IMR-90 (cell line): ENCODE data around the gene SAP30BP. TPM values are rescaled to one million over a fixed set of nuclear protein-coding genes. Genes with fewer than 3 reads are reported as not detected.

Source experiments
- ATAC-seq: fragments of 200-7000 bp; cut with Tn5 transposase; 2 replicates; pipeline ENCODE4 v1.9.1; 2020; ENCODE audit warnings: low read depth, mild to moderate bottlenecking, moderate library complexity
- BruUV-seq: library from RNA; stranded (reverse); fragments of 400-500 nt; replicated peaks from 2 replicates; lab custom pipeline; 2021; lab: Mats Ljungman, UMichigan
- CTCF ChIA-PET: fragments of 300-600 bp; formaldehyde crosslinking; extraction: SDS; loops from one replicate; lab custom pipeline; 2021; ENCODE audit warnings: antibody characterized with exemption; lab: Yijun Ruan, JAX
- POLR2A ChIA-PET: fragments of 300-600 bp; sonication (Branson Sonifier 250); formaldehyde crosslinking; loops from one replicate; lab custom pipeline; 2022; ENCODE audit warnings: antibody characterized with exemption; ENCODE audit not compliant: unreplicated experiment; lab: Charles Lee
- DNase-seq: peaks from one replicate; pipeline ENCODE4 v3.0.0; 2013
- H2AFZ ChIP-seq: replicated peaks from 2 replicates; pipeline ENCODE3; 2013; ENCODE audit warnings: low read length, mild to moderate bottlenecking; ENCODE audit not compliant: poor library complexity
- H2AK5ac ChIP-seq: 2 replicates; pipeline ENCODE4 v1.6.1; 2013; ENCODE audit warnings: low read depth, low read length, inconsistent platforms
- H2AK9ac ChIP-seq: replicated peaks from 2 replicates; pipeline ENCODE3; 2013; ENCODE audit warnings: mild to moderate bottlenecking, low read depth, low read length, moderate library complexity; ENCODE audit not compliant: poor library complexity
- H2BK120ac ChIP-seq: 2 replicates; pipeline ENCODE4 v1.6.1; 2013; ENCODE audit warnings: low read depth, low read length, inconsistent platforms
- H2BK15ac ChIP-seq: 3 replicates; pipeline ENCODE4 v1.6.1; 2013; ENCODE audit warnings: low read depth, low read length, inconsistent platforms
- H2BK20ac ChIP-seq: 2 replicates; pipeline ENCODE4 v1.6.1; 2013; ENCODE audit warnings: low read depth, mild to moderate bottlenecking, inconsistent platforms, low read length, moderate library complexity
- H2BK5ac ChIP-seq: 2 replicates; pipeline ENCODE4 v1.6.1; 2013; ENCODE audit warnings: mild to moderate bottlenecking, low read depth, low read length, inconsistent platforms; ENCODE audit not compliant: poor library complexity, severe bottlenecking
- H3K14ac ChIP-seq: replicated peaks from 2 replicates; pipeline ENCODE4 v1.6.1; 2013; ENCODE audit warnings: low read depth, low read length, inconsistent platforms
- H3K18ac ChIP-seq: 2 replicates; pipeline ENCODE4 v1.6.1; 2013; ENCODE audit warnings: low read depth, low read length, control low read depth
- H3K23ac ChIP-seq: 2 replicates; pipeline ENCODE4 v1.6.1; 2013; ENCODE audit warnings: low read depth, low read length, inconsistent platforms
- H3K27ac ChIP-seq: 2 replicates; pipeline ENCODE4 v1.5.1; 2013; ENCODE audit warnings: mild to moderate bottlenecking, control low read depth, low read length; ENCODE audit not compliant: insufficient read depth
- H3K27me3 ChIP-seq: 2 replicates; pipeline ENCODE4 v1.6.1; 2013; ENCODE audit warnings: low read length; ENCODE audit not compliant: control insufficient read depth, insufficient read depth
- H3K36me3 ChIP-seq: 2 replicates; pipeline ENCODE4 v1.6.1; 2013; ENCODE audit warnings: low read length, mixed read lengths; ENCODE audit not compliant: control insufficient read depth, insufficient read depth
- H3K4ac ChIP-seq: 2 replicates; pipeline ENCODE4 v1.6.1; 2013; ENCODE audit warnings: low read depth, low read length, inconsistent platforms
- H3K4me1 ChIP-seq: 2 replicates; pipeline ENCODE4 v1.6.1; 2013; ENCODE audit warnings: low read length, mixed read lengths; ENCODE audit not compliant: control insufficient read depth, insufficient read depth
- H3K4me2 ChIP-seq: 2 replicates; pipeline ENCODE4 v1.6.1; 2013; ENCODE audit warnings: low read depth, mild to moderate bottlenecking, control low read depth, low read length, moderate library complexity
- H3K4me3 ChIP-seq: 2 replicates; pipeline ENCODE4 v1.5.1; 2013; ENCODE audit warnings: low read depth, mild to moderate bottlenecking, control low read depth, low read length, moderate library complexity; ENCODE audit not compliant: insufficient read depth
- H3K56ac ChIP-seq: 2 replicates; pipeline ENCODE4 v1.6.1; 2013; ENCODE audit warnings: low read length, inconsistent platforms; ENCODE audit not compliant: insufficient read depth; ENCODE audit errors: extremely low read depth
- H3K79me1 ChIP-seq, 2 experiments: 2 replicates each; pipeline ENCODE4 v1.6.1; 2013; ENCODE audit warnings: low read length in 2 of 2, inconsistent platforms in 1 of 2, low read depth in 1 of 2
- H3K9ac ChIP-seq: 2 replicates; pipeline ENCODE4 v1.6.1; 2013; ENCODE audit warnings: low read depth, low read length, control low read depth
- H3K9me1 ChIP-seq: 2 replicates; pipeline ENCODE4 v1.6.1; 2013; ENCODE audit warnings: low read length, inconsistent platforms; ENCODE audit not compliant: insufficient read depth
- H3K9me3 ChIP-seq: 2 replicates; pipeline ENCODE4 v1.6.1; 2013; ENCODE audit warnings: low read length; ENCODE audit not compliant: control insufficient read depth, insufficient read depth
- H4K20me1 ChIP-seq: 2 replicates; pipeline ENCODE4 v1.6.1; 2013; ENCODE audit warnings: low read length, inconsistent platforms; ENCODE audit not compliant: insufficient read depth
- H4K5ac ChIP-seq: 2 replicates; pipeline ENCODE4 v1.6.1; 2013; ENCODE audit warnings: mild to moderate bottlenecking, low read depth, low read length, control low read depth
- H4K8ac ChIP-seq, 2 experiments: 2 replicates each; pipeline ENCODE4 v1.6.1; 2013; ENCODE audit warnings: low read depth in 2 of 2, low read length in 2 of 2, control low read depth in 1 of 2, inconsistent platforms in 1 of 2
- H4K91ac ChIP-seq: 2 replicates; pipeline ENCODE4 v1.6.1; 2013; ENCODE audit warnings: low read depth, low read length, inconsistent platforms; ENCODE audit not compliant: insufficient read depth
- BHLHE40 ChIP-seq: fragments of 150-350 bp; IDR thresholded peaks from 2 replicates; pipeline ENCODE4 v1.6.1; 2016; ENCODE audit warnings: mild to moderate bottlenecking, low read depth, low read length
- CHD1 ChIP-seq: IDR thresholded peaks from 2 replicates; pipeline ENCODE4 v1.6.1; 2012; ENCODE audit warnings: low read depth, low read length, improper control_type of control experiment
- CTCF ChIP-seq: conservative IDR thresholded peaks from 2 replicates; pipeline ENCODE4 v1.5.1; 2012; ENCODE audit warnings: mild to moderate bottlenecking, low read depth, low read length, improper control_type of control experiment
- ELK1 ChIP-seq: fragments of 150-350 bp; IDR thresholded peaks from 2 replicates; pipeline ENCODE4 v1.6.1; 2016; ENCODE audit warnings: low read depth, mild to moderate bottlenecking, low read length, moderate library complexity, borderline replicate concordance
- FOS ChIP-seq: fragments of 150-350 bp; IDR thresholded peaks from 2 replicates; pipeline ENCODE4 v1.6.1; 2016; ENCODE audit warnings: low read depth, low read length
- MAZ ChIP-seq: IDR thresholded peaks from 2 replicates; pipeline ENCODE4 v1.6.1; 2012; ENCODE audit warnings: low read depth, mild to moderate bottlenecking, low read length, improper control_type of control experiment, moderate library complexity, borderline replicate concordance
- MXI1 ChIP-seq: IDR thresholded peaks from 2 replicates; pipeline ENCODE4 v1.6.1; 2012; ENCODE audit warnings: low read depth, mild to moderate bottlenecking, low read length, moderate library complexity, borderline replicate concordance
- NFE2L2 ChIP-seq: fragments of 150-350 bp; IDR thresholded peaks from 2 replicates; pipeline ENCODE4 v1.6.1; 2016; ENCODE audit warnings: low read depth, mild to moderate bottlenecking, low read length
- POLR2A ChIP-seq: IDR thresholded peaks from 2 replicates; pipeline ENCODE4 v1.6.1; 2012; ENCODE audit warnings: mild to moderate bottlenecking, low read depth, low read length
- RAD21 ChIP-seq: IDR thresholded peaks from 2 replicates; pipeline ENCODE4 v1.6.1; 2012; ENCODE audit warnings: low read length, improper control_type of control experiment
- RCOR1 ChIP-seq: IDR thresholded peaks from 2 replicates; pipeline ENCODE4 v1.6.1; 2012; ENCODE audit warnings: mild to moderate bottlenecking, low read length, improper control_type of control experiment; ENCODE audit not compliant: insufficient replicate concordance
- RFX5 ChIP-seq: IDR thresholded peaks from 2 replicates; pipeline ENCODE4 v1.8.0; 2012; ENCODE audit warnings: low read depth, mild to moderate bottlenecking, low read length, moderate library complexity
- SMC3 ChIP-seq: fragments of 150-350 bp; IDR thresholded peaks from 2 replicates; pipeline ENCODE4 v1.6.1; 2016; ENCODE audit warnings: low read depth, mild to moderate bottlenecking, antibody characterized with exemption, low read length, moderate library complexity
- WGBS, 2 experiments: methylation state at CpG; one replicate each; pipeline versions ENCODE4 v1.1.5 to v1.1.7; 2013; ENCODE audit warnings: missing lambda C conversion rate in 2 of 2; ENCODE audit not compliant: insufficient read length in 1 of 2; ENCODE audit errors: extremely low coverage in 2 of 2; 5-methylcytosine and 5-hydroxymethylcytosine counted together
- dilution Hi-C: fragments of 300-500 bp; cut with HindIII; formaldehyde crosslinking; loops from one replicate; pipeline ENCODE4 v1.14.3; 2018; ENCODE audit warnings: low sequenced_read_pairs; ENCODE audit not compliant: unreplicated experiment
- in situ Hi-C: fragments of 300-500 bp; cut with MboI; formaldehyde crosslinking; loops from 3 replicates; pipeline ENCODE4 v1.14.3; 2019; ENCODE audit warnings: low sequenced_read_pairs, inconsistent platforms, mixed read lengths
- intact Hi-C: fragments of 100-400 bp; cut with micrococcal nuclease; formaldehyde crosslinking; loops from 2 replicates; pipeline ENCODE4 v1.10.0; 2022
- polyA plus RNA-seq, 3 experiments: library from polyadenylated mRNA; depleted of rRNA; stranded (reverse); fragments of >200 nt; gene quantifications; 2 replicates each; pipeline ENCODE4 v1.2.3, GENCODE V29; 2012; ENCODE audit warnings: low replicate concordance in 1 of 3
- total RNA-seq: library from RNA; depleted of rRNA; stranded (reverse); fragments of >200 nt; gene quantifications from 2 replicates; pipeline ENCODE4 v1.2.3, GENCODE V29; 2012
- TF ChIP-seq, protein P1 (sequence below): fragments of 150-350 bp; IDR thresholded peaks from 2 replicates; pipeline ENCODE4 v1.6.1; 2017; ENCODE audit warnings: mild to moderate bottlenecking, antibody characterized with exemption, low read length, low read depth

The SAP30BP gene
- total and polyA plus RNA-seq, 2 of the 4 experiments (the other 2 are of a cell fraction): 70.4 to 139 TPM

GRCh38 chr17:75645889-75646637 lies 21.1 kb upstream of the SAP30BP start:
- Histone ChIP-seq H3K27me3 (no peaks in the 10 kb centered on the region), H4K8ac (no peak overlapping the region), H3K23ac (no peak overlapping the region), H4K91ac (no peak overlapping the region), H3K18ac (no peak overlapping the region), H3K14ac (no peak overlapping the region), H2AK9ac (no peak overlapping the region), H3K9me3 (no peaks in the 10 kb centered on the region), H2BK20ac (no peak overlapping the region), H3K4me1 (no peaks in the 10 kb centered on the region), H4K5ac (no peak overlapping the region), H3K4ac (no peak overlapping the region), H3K9ac (no peak overlapping the region), H3K27ac (no peak overlapping the region), H2BK5ac (no peak overlapping the region), H3K4me3 (no peak overlapping the region), H3K79me1 (no peaks in the 10 kb centered on the region; a peak in 1 of 4 replicates), H2AK5ac (no peak overlapping the region), H3K56ac (no peak overlapping the region), H4K20me1 (no peaks in the 10 kb centered on the region), H3K36me3 (peaks cover 25% of the 10 kb centered on the region), H2BK120ac (no peak overlapping the region), H2BK15ac (no peak overlapping the region), H3K9me1 (no peaks in the 10 kb centered on the region), H2AFZ (no peak overlapping the region), H3K4me2 (no peak overlapping the region)
- in situ Hi-C loops (no loop called here), dilution Hi-C loops (no loop called here), intact Hi-C loops (no loop called here)
- ChIA-PET CTCF (interaction anchor here (0.9 to 5.1 kb wide), 2 partner anchors 13 to 101 kb away, joined by 3 to 30 read pairs; partner anchors contain the start of gene SMIM5), POLR2A (no interaction called here)
- no TSS peak for BruUV-seq
- 90% methylated on average over 5 of the region's 17 CpGs; no CpG with 5 or more reads in 1 of the 2 experiments for WGBS, 2 experiments
- ATAC-seq: no peak
- no peak for TF ChIP-seq NFE2L2
- no peak for TF ChIP-seq SMC3
- no peak for TF ChIP-seq FOS
- TF ChIP-seq RFX5: no peak
- TF ChIP-seq MXI1: no peak
- TF ChIP-seq POLR2A: no peak
- no peak for TF ChIP-seq RCOR1
- TF ChIP-seq CTCF: no peak
- TF ChIP-seq BHLHE40: no peak
- TF ChIP-seq, protein P1, sequence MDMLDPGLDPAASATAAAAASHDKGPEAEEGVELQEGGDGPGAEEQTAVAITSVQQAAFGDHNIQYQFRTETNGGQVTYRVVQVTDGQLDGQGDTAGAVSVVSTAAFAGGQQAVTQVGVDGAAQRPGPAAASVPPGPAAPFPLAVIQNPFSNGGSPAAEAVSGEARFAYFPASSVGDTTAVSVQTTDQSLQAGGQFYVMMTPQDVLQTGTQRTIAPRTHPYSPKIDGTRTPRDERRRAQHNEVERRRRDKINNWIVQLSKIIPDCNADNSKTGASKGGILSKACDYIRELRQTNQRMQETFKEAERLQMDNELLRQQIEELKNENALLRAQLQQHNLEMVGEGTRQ: no peak
- no peak for TF ChIP-seq MAZ
- no peak for TF ChIP-seq CHD1
- no peak for TF ChIP-seq RAD21
- TF ChIP-seq ELK1: no peak
- DNase-seq: no peak
